SK-N-SH treated with all-trans-retinoic acid at 6 μM for 48 hours (cell line): ENCODE data around the gene XPR1.

ENCODE experiments used
- ATAC-seq: fragments of 200-7000 bp; cut with Tn5 transposase; 3 replicates; pipeline ENCODE4 v1.9.1; 2020; ENCODE audit warnings: mild to moderate bottlenecking, moderate library complexity
- ARNTL ChIP-seq: fragments of 450-650 bp; formaldehyde crosslinking; IDR thresholded peaks from 2 replicates; pipeline ENCODE4 v1.5.0; 2020; ENCODE audit warnings: low read depth, mild to moderate bottlenecking, moderate library complexity, borderline replicate concordance
- CREB5 ChIP-seq: fragments of 250-450 bp; sonication (Bioruptor Pico); IDR thresholded peaks from 2 replicates; pipeline ENCODE4 v1.5.1; 2020; ENCODE audit warnings: low read depth, mild to moderate bottlenecking, moderate library complexity
- CSDC2 ChIP-seq: fragments of 250-450 bp; sonication (Bioruptor Pico); IDR thresholded peaks from 2 replicates; pipeline ENCODE4 v1.5.0; 2020; ENCODE audit warnings: mild to moderate bottlenecking, moderate library complexity
- ESRRG ChIP-seq: fragments of 250-450 bp; sonication (Bioruptor Pico); IDR thresholded peaks from 2 replicates; pipeline ENCODE4 v1.6.1; 2021; ENCODE audit warnings: mild to moderate bottlenecking
- GLIS3 ChIP-seq: fragments of 250-450 bp; sonication (Bioruptor Pico); IDR thresholded peaks from 2 replicates; pipeline ENCODE4 v1.5.0; 2020; ENCODE audit warnings: mild to moderate bottlenecking, moderate library complexity
- ISL1 ChIP-seq: fragments of 250-450 bp; sonication (Bioruptor Pico); IDR thresholded peaks from 2 replicates; pipeline ENCODE4 v2.1.2; 2022; ENCODE audit warnings: mild to moderate bottlenecking, moderate library complexity
- OSR1 ChIP-seq: fragments of 250-450 bp; sonication (Bioruptor Pico); IDR thresholded peaks from 2 replicates; pipeline ENCODE4 v1.8.0; 2022; ENCODE audit warnings: moderate library complexity, mild to moderate bottlenecking, inconsistent platforms
- PATZ1 ChIP-seq: fragments of 250-450 bp; sonication (Bioruptor Pico); IDR thresholded peaks from 2 replicates; pipeline ENCODE4 v1.8.0; 2020; ENCODE audit warnings: mild to moderate bottlenecking, moderate library complexity, borderline replicate concordance
- POU6F1 ChIP-seq: fragments of 250-450 bp; sonication (Bioruptor Pico); IDR thresholded peaks from 2 replicates; pipeline ENCODE4 v1.8.0; 2021; ENCODE audit warnings: low read depth, mild to moderate bottlenecking, moderate library complexity, borderline replicate concordance
- PPARA ChIP-seq: fragments of 250-450 bp; sonication (Bioruptor Pico); IDR thresholded peaks from 2 replicates; pipeline ENCODE4 v1.5.0; 2020; ENCODE audit warnings: mild to moderate bottlenecking, borderline replicate concordance
- SNAI2 ChIP-seq: fragments of 250-450 bp; sonication (Bioruptor Pico); IDR thresholded peaks from 2 replicates; pipeline ENCODE4 v1.5.0; 2020; ENCODE audit warnings: mild to moderate bottlenecking, moderate library complexity
- TCF4 ChIP-seq: fragments of 250-450 bp; sonication (Bioruptor Pico); IDR thresholded peaks from 2 replicates; pipeline ENCODE4 v1.8.0; 2021; ENCODE audit warnings: mild to moderate bottlenecking, moderate library complexity, borderline replicate concordance
- TOX ChIP-seq: fragments of 250-450 bp; sonication (Bioruptor Pico); IDR thresholded peaks from 2 replicates; pipeline ENCODE4 v1.8.0; 2021; ENCODE audit warnings: mild to moderate bottlenecking, moderate library complexity, borderline replicate concordance
- TSHZ2 ChIP-seq: fragments of 250-450 bp; sonication (Bioruptor Pico); IDR thresholded peaks from 2 replicates; pipeline ENCODE4 v1.5.0; 2020; ENCODE audit warnings: mild to moderate bottlenecking, moderate library complexity
- ZC3H10 ChIP-seq: fragments of 250-450 bp; sonication (Bioruptor Pico); IDR thresholded peaks from 2 replicates; pipeline ENCODE4 v1.5.1; 2021; ENCODE audit warnings: mild to moderate bottlenecking, moderate library complexity
- ZFP3 ChIP-seq: fragments of 250-450 bp; sonication (Bioruptor Pico); IDR thresholded peaks from 2 replicates; pipeline ENCODE4 v1.5.0; 2020; ENCODE audit warnings: mild to moderate bottlenecking, moderate library complexity
- ZFP30 ChIP-seq: fragments of 450-650 bp; formaldehyde crosslinking; IDR thresholded peaks from 2 replicates; pipeline ENCODE4 v1.5.0; 2022; ENCODE audit warnings: mild to moderate bottlenecking, moderate library complexity
- ZNF565 ChIP-seq: fragments of 450-650 bp; formaldehyde crosslinking; conservative IDR thresholded peaks from 2 replicates; pipeline ENCODE4 v1.5.0; 2020; ENCODE audit warnings: low read depth, mild to moderate bottlenecking, moderate library complexity
- ZNF70 ChIP-seq: fragments of 450-650 bp; formaldehyde crosslinking; IDR thresholded peaks from 2 replicates; pipeline ENCODE4 v1.5.0; 2020; ENCODE audit warnings: mild to moderate bottlenecking, moderate library complexity
- ZNF8 ChIP-seq: fragments of 450-650 bp; formaldehyde crosslinking; IDR thresholded peaks from 2 replicates; pipeline ENCODE4 v1.5.0; 2020; ENCODE audit warnings: mild to moderate bottlenecking, moderate library complexity

Gene XPR1

GRCh38 chr1:180889325-180889724, 257.5 kb downstream of the XPR1 start (continued):
- TF ChIP-seq PATZ1, result no peak
- TF ChIP-seq SNAI2, result no peak
- no peak for TF ChIP-seq ZNF565 (CRISPR knock-in tag)
- no peak for TF ChIP-seq ZC3H10

- ATAC-seq, result no peak
- TF ChIP-seq PATZ1, result no peak
- no peak for TF ChIP-seq ZC3H10
- no peak for TF ChIP-seq POU6F1
- no peak for TF ChIP-seq ISL1 (CRISPR knock-in tag)
- no peak for TF ChIP-seq ZNF70 (CRISPR knock-in tag)
- TF ChIP-seq CREB5 (CRISPR knock-in tag), result no peak
- no peak for TF ChIP-seq OSR1
- TF ChIP-seq TSHZ2 (CRISPR knock-in tag), result no peak
- no peak for TF ChIP-seq ZFP3 (CRISPR knock-in tag)
- no peak for TF ChIP-seq TOX
- TF ChIP-seq PPARA (CRISPR knock-in tag), result no peak
- TF ChIP-seq GLIS3 (CRISPR knock-in tag), result no peak
- no peak for TF ChIP-seq ARNTL (CRISPR knock-in tag)
- no peak for TF ChIP-seq ESRRG (CRISPR knock-in tag)
- TF ChIP-seq CSDC2 (CRISPR knock-in tag), result no peak
- no peak for TF ChIP-seq ZFP30 (CRISPR knock-in tag)
- no peak for TF ChIP-seq SNAI2
- TF ChIP-seq ZNF565 (CRISPR knock-in tag), result no peak
- no peak for TF ChIP-seq TCF4
- no peak for TF ChIP-seq ZNF8 (CRISPR knock-in tag)
- TF ChIP-seq, all 23 proteins: peak for 0
Observed at GRCh38 chr1:180892272-180892671, 260.4 kb downstream of the XPR1 start.

- ATAC-seq, result no peak
- TF ChIP-seq PATZ1 (no peak), ZFP30 (CRISPR knock-in tag) (no peak), CREB5 (CRISPR knock-in tag) (no peak), GLIS3 (CRISPR knock-in tag) (no peak), POU6F1 (no peak), PPARA (CRISPR knock-in tag) (no peak), TSHZ2 (CRISPR knock-in tag) (no peak), SNAI2 (no peak), TOX (no peak), ZNF565 (CRISPR knock-in tag) (no peak), ZNF8 (CRISPR knock-in tag) (no peak)
Observed at GRCh38 chr1:180892675-180893074, 260.9 kb downstream of the XPR1 start.
